ENCODE measurements around the gene RHEB.

The RHEB gene

DNA sequence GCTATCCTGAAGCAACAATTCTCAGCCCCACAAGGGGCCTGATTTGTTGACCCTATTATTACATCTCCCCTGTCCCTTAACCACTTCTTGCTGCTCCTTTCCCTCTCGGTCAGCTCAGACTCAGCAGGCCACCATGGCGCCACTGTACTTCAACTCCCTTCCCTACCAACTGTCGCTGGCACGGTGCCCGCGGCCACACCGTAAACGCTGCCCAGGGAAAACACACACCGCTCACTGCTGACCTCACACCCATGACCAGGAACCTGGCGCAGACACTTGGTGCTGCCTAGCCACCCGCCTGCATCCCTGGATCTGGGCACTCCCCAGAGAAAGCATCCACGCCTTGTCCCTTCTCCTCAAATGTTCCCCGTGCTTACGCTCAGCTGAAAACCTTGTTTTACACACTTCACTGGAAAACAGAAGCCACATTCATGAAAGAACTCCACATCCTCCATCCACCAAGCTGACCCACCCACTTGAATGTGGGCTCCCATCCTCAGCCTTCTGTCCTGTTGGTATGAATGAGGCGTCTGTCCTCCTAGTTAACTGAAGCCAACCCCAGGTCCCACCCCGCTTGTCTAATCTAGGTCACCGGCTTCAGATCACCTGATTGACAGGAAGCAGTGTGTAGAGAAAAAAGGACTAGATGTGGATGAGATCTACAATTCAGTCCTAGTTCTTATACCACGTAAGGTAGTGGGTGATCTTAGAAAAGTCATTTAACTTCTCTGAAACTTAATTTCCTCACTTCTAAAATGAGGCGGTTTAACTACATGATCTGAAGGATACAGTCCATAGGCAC lies 51.3 kb downstream of the RHEB start:
- no peak for DNase-seq

DNA sequence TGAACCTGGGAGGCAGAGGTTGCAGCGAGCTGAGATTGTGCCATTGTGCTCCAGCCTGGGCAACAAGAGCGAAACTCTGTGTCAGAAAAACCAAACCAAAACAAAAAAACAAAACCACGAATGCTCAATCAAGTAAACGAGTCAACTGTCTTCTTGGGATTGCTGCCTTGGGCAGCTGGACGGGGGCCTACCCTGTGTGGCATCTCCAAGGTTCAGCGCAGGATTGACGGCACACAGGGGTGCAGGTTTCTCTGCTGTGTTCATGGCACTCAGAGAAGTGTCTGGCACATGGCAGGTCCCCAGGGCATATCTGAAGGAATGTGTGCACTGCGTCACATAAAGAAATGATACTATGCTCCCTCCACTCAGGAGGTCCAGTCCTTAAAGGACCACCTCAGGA lies 54.5 kb downstream of the RHEB start:
- no peak for DNase-seq

DNA sequence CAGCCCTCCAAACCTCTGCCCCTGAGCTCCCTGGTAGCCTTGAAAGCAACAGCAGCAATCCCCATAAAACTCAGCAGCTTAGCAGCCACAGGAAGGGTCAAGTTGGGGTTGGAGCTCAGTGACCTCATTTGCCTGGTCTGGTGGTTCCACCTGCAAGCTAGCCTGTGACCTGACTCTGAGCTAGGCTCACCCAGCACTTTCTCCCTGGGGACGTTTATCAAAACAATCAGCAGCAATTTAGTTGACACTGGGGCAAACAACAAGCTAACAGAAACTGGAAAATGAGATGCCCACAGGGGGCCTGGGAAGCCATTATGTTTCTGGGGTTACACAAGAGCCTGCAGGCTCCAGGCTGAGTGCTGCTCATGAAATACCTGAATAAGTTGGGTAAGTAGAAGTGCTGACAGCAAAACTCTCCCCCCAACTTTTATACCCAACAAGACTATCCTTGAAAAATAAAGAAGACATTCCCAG lies 57.4 kb downstream of the RHEB start:
- no peak for DNase-seq

DNA sequence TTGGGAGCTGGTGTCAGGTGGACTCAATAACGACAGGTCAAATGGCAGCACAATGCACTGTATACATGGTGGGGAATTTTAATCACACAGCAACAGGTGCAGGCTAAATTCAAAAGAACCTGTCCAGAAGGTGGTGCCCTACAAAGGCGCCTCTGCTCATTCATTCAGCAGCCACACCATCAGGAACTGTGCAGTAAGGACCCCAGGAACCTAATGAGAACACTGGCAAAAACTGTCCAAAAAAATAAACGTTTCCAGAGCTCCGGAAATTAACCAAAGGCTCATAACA lies 57.8 kb downstream of the RHEB start:
- DNase-seq = no peak

DNA sequence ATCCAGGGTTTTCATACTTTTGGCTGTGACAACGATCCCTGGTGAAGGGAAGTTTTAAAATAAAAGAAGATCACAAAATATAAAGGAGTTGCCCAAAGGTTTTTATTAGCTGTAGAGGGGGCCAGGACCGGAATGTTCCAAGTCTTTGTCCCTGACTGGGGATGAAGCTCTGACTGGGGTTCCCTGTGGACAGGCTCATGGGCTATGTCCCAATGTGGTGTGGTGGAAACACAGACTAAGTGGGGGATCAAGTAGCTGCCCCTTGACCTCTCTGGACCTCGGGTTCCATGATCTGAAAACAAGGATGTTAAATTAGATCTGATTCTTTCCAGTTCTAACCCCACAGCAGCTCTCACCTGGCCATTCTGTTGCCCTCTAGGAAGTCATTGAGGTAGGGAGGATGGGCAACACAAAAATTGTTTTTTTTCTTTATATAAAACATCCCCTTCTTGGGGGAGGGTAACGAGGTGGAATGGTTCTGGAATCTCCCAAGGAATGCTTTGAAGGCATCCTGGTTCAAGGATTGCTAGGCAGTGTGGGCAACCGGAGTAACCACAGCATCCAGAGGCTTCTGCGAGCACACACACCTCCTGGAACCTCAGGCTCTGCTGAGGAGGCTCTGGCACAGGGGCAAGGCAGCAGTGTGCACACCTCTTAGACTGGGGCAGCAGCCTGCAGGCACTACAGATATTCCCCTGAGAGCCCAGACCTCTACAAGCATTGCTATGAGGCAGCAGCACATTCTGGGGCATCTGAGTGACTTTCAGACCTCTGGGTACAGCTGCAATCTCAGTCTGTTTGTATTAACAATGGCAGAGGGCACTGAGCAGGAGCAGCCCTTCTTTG lies 58.4 kb downstream of the RHEB start:
- DNase-seq = no peak

DNA sequence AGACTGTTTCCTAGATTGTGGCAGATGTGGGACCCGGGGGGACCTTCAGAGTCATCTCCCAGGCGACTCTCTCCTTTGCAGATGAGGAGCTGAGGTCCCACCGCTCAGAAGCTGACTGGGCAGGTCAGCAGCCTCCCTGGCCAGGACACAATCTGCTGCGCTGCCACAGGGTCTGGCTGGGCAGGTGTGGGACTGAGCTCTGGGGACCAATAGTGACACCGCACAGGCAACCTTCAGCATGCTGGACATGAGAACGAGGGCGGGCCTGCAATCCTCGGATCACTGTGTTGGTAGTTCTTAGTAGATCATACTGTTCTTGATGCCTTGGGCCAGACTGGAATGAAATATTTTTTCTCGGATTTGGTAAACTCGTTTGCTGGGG lies 59.2 kb downstream of the RHEB start:
- DNase-seq = no peak

DNA sequence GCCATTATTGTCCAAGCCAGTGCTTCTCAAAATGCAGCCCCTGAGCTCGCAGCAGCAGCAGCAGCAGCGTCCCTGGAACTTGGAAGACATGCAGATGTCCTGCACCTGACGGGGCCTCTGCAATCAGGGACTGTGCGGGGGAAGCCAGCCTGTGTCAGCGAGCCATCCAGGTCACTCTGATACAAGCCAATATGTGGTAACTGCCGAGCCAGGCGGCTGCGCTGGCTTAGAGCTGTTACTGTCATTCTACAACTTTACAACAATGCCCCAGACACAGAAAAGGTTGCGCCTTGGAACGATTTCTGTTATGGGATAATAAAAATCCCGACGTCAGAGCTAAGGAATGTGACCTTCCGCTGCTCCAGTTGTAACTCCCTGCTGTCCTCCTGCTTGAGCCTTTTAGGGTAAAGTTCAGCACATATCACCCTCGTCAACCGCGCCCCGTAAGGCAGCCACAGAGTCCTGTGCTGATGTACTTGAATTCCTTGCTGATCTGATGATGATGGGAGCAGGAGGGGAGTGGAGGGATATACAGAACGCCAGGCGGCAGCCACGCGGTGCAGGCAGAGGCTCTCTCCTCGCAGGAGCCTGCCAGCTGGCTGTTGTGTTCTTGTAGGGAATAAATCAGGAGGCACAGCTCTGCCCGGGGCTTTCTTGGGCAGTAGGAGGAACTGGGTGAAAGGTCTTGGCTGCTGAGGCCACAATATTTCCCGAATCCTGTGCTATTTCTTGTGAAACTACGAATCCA lies 59.8 kb downstream of the RHEB start:
- DNase-seq = no peak

DNA sequence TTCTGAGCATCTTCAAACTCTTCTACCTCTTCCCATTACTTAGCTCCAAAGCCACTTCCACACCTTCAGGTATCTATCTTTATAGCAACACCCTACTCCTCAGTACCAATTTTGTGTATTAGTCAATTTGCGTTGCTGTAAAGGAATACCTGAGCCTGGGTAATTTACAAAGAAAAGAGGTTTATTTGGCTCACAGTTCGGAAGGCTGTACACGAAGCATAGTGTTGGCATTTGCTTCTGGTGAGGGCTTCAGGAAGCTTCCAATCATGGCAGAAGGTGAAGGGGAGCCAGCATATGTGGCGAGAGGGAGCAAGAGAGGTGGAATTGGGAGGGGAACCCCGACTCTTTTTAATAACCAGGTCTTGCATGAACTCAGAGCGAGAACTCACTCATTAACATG lies 62.2 kb downstream of the RHEB start:
- no peak for DNase-seq

DNA sequence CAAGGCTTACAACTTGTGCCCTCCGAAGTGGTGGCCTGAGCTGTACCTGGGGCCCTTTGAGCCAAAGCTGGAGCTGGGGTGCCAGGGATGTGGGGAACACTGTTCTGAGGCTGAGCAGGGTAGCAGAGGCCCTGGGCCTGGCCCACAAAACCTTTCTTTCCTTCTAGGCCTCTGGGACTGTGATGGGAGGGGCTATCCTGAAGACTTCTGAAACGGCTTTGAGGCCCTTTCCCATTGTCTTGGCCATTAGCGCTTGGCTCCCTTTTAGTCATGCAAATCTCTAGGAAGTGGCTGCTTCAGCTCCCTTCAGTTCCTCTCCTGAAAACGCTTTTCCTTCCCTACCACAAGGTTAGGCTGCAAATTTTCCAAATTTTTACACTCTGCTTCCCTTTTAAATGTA lies 62.9 kb downstream of the RHEB start:
- DNase-seq = no peak

DNA sequence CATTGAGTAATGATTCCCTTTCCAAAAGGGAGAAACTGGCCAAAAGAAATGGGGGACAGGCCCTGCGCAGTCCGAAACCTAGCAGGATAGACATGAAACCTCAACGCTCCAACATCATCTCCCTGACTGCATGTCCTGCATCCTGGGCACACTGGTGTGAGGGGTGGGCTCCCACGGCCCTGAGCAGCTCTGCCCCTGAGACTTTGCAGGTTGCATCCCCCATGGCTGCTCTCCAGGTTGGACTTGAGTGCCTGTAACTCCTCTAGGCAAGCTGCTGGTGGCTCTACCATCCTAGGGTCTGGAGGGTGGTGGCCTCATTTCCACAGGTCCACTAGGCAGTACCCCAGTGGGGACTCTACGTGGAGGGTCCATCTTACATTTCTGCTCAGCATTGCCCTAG lies 63.4 kb downstream of the RHEB start:
- DNase-seq = no peak

DNA sequence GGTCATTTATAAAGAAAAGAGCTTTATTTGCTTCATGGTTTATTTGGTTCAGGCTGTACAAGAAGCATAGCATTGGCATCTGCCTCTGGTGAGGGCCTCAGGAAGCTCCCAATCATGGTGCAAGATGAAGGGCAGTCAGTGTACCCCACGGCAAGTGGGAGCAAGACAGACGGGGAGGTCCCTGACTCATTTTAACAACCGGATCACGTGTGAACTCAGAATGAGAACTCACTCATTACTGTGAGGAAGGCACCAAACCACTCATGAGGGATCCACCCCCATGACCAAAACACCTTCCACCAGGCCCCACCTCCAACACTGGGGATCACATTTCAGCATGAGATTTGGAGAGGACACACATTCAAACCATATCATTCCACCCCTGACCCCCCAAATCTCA lies 64.0 kb downstream of the RHEB start:
- no peak for DNase-seq

DNA sequence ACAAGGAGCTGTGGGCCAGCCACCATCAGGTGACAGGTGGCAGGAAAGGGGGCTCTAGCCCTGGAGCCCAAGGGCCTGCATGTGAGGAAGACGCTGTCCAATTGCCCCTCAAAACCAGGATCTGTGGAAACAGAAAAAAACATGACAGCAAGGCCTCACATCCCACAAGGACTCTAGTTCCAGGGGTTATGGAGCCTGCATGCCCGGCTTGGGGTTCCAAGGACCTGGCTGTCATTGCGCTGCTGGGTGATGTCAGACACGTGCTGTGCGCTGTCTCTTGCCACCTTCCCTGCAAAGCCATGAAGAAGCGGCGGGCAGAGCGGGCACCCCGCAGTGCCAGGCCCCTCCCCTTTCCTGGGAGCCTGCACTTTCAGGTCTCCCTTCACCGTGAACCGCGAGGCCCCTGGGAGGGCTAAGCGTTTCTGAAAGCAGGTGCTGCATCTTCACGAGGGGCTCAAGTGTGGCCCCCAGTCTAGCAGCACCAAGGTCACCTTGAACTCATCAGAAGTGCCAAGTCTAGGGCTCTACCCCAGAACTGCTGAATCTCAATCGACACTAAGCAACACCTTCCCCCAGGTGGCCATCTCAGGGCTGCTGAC lies 64.7 kb downstream of the RHEB start:
- DNase-seq = no peak

DNA sequence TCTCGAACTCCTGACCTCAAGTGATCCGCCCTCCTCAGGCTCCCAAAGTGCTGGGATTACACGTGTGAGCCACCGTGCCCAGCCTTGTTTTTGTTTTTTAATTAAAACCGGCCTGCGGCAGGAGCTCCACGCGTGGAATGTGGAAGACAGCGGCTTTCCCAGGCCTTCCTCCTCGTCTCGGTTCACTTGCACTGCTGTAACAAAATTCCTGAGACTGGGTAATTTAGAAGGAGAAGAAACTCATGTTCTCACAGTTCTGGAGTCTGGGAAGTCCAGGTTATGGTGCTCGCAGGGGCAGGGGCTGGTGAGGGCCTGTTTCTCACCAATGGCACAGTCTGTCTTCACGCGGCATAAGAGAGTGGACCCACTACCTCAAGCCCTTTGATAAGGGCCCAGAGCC lies 65.4 kb downstream of the RHEB start:
- DNase-seq = no peak

DNA sequence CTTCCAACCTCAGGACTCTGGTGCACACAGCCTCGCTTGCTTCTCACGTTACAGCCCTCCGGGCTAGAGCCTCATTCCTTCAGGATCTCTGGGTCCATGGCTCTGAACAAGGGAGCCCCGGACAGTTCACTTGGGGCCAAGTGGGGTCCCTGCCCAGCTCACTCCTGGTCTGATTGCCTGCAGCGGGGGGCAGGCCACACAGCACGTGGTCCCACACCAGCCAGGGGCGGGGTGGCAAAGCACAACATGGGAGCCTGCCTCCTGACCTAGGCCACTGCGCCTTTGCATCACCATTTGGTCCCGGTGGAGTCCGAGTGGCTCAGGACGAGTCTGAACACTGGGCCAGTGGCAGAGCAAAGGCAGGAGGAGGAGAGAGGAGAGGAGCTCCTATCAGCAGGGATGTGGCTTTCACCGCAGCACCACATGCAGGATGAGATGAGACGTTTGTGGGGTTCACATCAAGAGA lies 66.3 kb downstream of the RHEB start:
- DNase-seq = no peak

DNA sequence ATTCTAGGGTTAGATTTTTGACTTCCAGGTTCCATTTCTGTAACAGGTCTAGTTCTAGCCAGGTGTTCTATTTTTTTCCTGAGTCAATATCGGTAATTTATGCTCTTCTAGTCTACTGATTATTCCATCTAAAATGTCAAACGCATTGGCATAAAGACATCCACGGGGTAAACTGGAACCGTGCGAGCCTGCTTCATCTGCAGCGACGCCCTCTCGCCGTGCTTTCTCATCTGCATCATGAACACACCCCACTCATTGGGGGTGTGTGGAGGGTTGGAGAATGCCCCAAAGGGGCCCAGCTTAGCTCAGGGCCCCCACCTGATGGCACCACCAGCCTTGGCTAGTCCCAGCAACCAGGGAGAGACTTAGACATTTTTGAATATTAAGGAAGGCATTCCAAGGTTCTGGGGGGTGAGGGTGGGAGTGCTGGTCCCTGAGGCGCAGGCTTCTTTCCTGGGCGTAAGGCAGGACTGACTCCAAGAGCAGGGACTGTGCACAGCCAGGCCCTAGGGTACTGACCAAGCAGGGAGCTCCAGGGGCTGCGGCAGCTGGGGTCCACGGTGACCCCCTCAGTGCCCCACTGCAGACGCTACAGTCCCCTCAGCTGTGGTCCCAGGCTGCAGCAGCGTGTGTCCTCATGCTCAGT lies 66.9 kb downstream of the RHEB start:
- no peak for DNase-seq

DNA sequence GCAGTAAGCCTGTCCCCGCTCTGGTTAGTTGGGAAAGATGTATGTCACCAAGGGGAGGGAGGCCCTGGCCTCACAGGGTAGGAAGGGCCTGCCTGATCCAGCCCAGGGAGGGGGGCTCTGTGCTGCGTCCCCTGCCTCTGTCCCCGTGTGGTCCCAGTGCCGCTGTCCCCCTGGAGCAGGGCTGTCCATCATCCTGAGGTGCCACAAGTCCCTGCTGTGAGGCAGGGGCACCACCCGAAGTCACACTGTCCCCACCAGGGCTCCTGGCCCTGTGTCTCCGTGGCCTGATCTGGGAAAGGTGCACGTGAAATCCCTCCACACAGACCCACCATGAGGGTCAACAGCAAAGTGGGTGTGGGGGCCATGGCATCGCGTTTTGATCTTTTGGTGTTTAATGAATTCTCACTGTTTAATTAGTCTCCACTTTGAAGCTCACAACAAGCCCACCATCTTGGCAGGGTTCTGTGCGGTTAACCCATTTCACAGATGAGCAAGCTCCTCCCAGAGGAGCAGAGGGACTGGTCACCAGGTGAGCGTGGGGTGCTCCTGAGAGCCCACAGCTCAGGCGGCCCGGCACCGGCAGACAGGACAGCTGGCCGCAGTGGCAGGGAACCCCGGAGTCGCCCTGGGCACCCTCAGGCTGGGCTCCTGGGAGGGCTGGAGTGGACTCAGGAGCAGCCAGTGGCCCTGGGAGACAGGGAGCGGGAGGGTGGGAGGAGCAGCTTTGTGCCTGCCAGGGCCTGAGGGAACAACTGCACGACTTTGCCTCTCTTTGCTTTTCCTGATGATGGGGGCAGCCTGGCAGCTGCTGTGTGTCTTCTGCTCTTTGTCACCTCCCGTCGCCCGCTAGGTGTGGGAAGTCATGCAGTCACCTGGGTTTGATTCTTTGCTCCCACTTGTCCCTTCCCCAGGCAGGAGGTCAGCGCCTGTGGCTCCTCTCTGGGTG lies 67.8 kb downstream of the RHEB start:
- no peak for DNase-seq

DNA sequence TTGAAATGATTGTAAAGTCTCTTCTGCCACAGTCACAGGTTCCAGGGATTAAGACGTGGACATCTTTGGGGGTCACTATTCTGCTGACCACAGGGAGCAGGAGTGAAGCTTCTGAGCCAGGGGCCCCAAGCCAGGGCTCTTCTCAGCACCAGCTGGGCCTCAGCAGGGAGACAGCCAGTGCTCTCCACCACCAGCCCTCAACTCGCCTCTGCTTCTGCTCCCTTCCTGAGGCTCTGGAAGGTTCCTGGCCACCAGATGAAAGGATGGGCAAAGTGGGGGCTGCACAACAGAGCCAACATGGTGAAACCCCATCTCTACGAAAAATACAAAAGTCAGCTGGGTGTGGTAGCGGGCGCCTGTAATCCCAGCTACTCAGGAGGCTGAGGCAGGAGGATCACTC lies 68.5 kb downstream of the RHEB start:
- DNase-seq = no peak

DNA sequence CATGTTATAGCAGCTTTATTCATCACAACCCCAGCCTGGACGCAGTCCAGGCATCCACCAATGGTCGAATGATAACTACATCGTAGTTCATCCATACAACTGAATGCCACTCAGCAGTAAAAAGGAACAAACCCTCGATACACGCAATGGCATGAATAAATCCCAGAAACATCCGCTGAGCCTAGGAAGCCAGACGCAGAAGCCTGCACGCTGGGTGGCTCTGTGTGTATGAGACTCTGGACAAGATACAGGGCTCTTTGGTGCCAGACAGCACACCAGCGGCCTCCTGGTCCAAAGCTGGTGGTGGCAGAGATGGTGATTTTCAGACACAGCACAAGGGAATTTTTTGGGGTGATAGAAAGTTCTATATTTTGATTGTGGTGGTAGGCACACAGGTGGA lies 69.7 kb downstream of the RHEB start:
- DNase-seq = no peak

DNA sequence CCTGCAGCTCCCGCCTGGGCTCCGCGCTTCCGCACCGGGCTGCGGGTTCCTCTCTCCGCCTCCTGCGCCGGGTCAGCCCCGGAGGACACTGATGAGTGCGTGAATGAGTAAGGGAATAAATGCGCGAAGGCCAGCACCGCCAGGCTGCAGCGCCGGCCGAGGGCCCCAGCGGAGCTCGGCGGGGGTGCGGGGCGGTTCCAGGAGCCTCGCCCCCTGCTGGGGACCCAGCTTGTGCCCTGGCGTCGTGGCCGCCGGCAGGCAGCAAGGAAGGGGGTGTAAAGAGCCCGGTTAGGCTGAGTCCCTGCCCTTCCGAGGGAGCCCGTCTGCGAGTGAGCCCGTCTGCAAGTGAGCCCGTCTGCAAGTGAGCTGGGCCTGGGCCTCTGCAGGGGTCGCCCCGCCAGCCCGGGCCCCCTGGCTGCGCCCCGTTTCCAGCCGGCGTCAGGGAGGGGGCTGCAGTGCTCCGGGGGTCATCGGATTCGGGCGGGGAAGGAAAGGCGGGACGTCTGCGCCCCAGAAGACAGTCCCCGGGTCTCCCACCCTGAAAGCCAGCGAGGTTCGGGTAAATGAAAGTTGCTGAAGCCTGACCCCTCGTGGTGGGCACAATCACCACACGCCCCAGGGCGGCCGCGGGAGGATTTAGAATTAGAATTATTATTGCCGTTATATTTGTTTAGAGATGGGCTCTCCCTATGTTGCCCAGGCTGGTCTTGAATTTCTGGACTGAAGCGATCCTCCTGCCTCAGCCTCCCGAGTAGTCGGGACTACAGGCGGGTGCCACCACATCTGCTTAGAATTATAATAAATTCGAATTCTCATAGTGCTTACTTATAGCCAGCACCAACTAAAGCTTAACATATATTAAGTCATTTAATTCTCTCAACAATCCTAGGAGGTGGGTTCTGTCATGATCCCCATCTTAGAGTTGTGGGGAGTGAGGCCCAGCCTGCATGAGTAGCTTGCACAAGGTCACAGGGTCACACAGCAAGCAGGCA lies 71.1 kb downstream of the RHEB start:
- DNase-seq = no peak

DNA sequence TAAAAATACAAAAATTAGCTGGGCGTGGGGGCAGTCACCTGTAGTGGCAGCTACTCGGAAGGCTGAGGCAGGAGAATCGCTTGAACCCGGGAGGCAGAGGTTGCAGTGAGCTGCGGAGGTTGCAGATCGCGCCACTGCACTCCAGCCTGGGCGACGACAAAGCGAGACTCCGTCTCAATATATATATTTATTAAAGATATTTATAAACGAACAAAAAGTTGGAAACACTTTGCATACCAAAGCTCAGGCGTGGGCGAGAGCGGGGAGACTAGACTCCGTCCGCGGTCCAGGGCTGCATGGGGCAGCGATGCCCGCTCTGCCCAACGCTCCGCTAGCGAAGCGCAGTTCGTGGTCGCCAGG lies 71.8 kb downstream of the RHEB start:
- no peak for DNase-seq

All from NCI-H1048 (cell line).